ENCODE results near the gene MPO. TPM values are rescaled to one million over a fixed set of nuclear protein-coding genes. Genes with fewer than 3 reads are reported as not detected.

MPO gene
- total and polyA plus RNA-seq, 2 of the 8 experiments (the other 6 are each of a cell fraction or from before 2014, with no cell fraction given) = 0.06 to 0.74 TPM

DNA sequence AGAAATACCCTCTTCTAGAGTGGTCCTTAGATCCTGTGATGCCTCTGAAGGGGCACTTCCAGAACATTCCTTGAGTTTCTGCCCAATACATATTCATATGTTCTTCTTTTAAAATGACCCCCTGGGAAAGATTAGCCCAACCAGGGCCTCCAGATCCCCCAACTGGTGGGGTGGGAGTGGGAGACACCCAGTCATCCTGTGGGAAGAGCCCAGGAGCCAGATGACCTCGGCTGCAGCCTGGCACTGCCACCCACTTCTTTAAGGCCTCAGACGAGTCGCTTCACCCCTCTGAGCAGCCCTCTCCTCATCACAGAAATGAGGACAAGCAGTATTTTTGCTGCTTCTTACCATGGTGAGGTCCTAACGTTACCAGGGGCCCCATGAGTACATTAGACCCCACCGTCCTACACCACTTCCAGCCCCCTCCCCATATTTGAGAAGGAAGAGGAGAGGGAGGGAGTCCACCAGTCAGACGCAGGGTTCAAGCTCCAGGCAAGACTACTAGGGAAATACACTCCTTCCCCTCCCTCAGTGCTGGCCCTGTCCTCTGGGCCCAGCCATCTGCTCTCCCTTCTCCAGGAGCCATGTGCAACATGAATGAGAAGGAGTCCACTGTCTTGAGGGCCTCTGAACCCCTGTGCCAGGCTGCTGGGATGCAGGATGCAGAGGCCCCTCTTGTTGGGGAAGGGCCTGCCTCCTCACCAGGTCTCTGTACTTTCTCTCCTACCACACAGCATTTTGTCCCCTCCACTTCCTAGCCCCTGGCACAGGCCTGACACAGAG, 11.8 kb downstream of the MPO start:
- H4K8ac ChIP-seq (ENCODE audit: extremely low read depth, insufficient read depth, low read length) = no peak overlapping the region; the same call in 1 of the 2 replicates
- H3K56ac ChIP-seq (replicated peaks; ENCODE audit: insufficient read length, low read depth, low read length) = no peak overlapping the region
- no peak overlapping the region for H2BK20ac ChIP-seq (ENCODE audit: low read length)
- H3K27ac ChIP-seq (ENCODE audit: low read depth, low read length) = no peak overlapping the region
- no peak overlapping the region for H3K4me3 ChIP-seq (ENCODE audit: extremely low read depth in 1 of 4, insufficient read depth in 2 of 4, low read depth in 3 of 4, low read length in 4 of 4)
- H4K5ac ChIP-seq (ENCODE audit: insufficient read length, low read depth, low read length) = no peak overlapping the region
- H3K79me1 ChIP-seq (ENCODE audit: low read depth, low read length) = no peaks in the 10 kb centered on the region
- H2AK5ac ChIP-seq (ENCODE audit: low read depth, low read length) = no peak overlapping the region
- no peak for FAIRE-seq
- H3K23ac ChIP-seq (ENCODE audit: insufficient read length) = no peak overlapping the region
- H4K20me1 ChIP-seq (replicated peaks in 1 of 2; ENCODE audit: control insufficient read depth in 1 of 2, insufficient read depth in 2 of 2, low read length in 2 of 2) = no peaks in the 10 kb centered on the region
- CTCF ChIA-PET (ENCODE audit: partially characterized antibody) = interaction anchor here (0.8 to 2.6 kb wide), 4 partner anchors 11 to 49 kb away, joined by 4 to 8 read pairs (median 6); partner anchors contain the start of gene MPO
- no peak overlapping the region for H2BK5ac ChIP-seq (ENCODE audit: low read depth, low read length)
- no peaks in the 10 kb centered on the region for H3K79me2 ChIP-seq (ENCODE audit: control insufficient read depth in 1 of 2, insufficient read depth in 2 of 2, low read length in 2 of 2)
- H3K9me3 ChIP-seq (ENCODE audit: insufficient read depth in 2 of 2, low read depth in 1 of 2, low read length in 1 of 2) = no peaks in the 10 kb centered on the region
- no peak overlapping the region for H3K18ac ChIP-seq (ENCODE audit: extremely low read depth, low read length)
- H2BK120ac ChIP-seq (replicated peaks; ENCODE audit: low read depth, low read length) = no peak overlapping the region
- no peak overlapping the region for H3K4ac ChIP-seq (replicated peaks; ENCODE audit: insufficient read length, low read depth, low read length)
- H2AFZ ChIP-seq (ENCODE audit: low read length) = no peak overlapping the region
- H3K14ac ChIP-seq (ENCODE audit: insufficient read length) = no peak overlapping the region
- no peaks in the 10 kb centered on the region for H3K36me3 ChIP-seq (ENCODE audit: control insufficient read depth in 2 of 4, insufficient read depth in 4 of 4, low read length in 3 of 4)
- WGBS, 2 experiments (ENCODE audit: extremely low coverage in 1 of 2, insufficient coverage in 1 of 2, insufficient read length in 1 of 2, insufficient replicate concordance in 2 of 2, low coverage in 1 of 2, low lambda C conversion rate in 2 of 2, missing lambda C conversion rate in 1 of 2) = 71% methylated on average over 5 of the region's 6 CpGs; no CpG with 5 or more reads in 1 of the 2 experiments
- H3K9ac ChIP-seq (replicated peaks in 1 of 4; ENCODE audit: extremely low read depth in 1 of 4, low read depth in 3 of 4, low read length in 3 of 4) = no peak overlapping the region
- POLR2A ChIA-PET (ENCODE audit: partially characterized antibody) = no interaction called here
- TF ChIP-seq POLR2A (IDR thresholded peaks at IDR 0.05; ENCODE audit: control extremely low read depth in 1 of 2, low read depth in 2 of 2, low read length in 2 of 2) (no peak), KDM1A (IDR thresholded peaks at IDR 0.05; ENCODE audit: borderline replicate concordance, low read length) (no peak), RBBP5 (IDR thresholded peaks at IDR 0.05; ENCODE audit: borderline replicate concordance, low read depth, low read length) (no peak), RAD21 (IDR thresholded peaks at IDR 0.05 in 1 of 2, conservative IDR thresholded peaks at IDR 0.05 in 1 of 2; ENCODE audit: low read depth in 2 of 2, low read length in 2 of 2) (no peak), TBP (IDR thresholded peaks at IDR 0.05; ENCODE audit: low read depth, low read length) (no peak), FOSL1 (IDR thresholded peaks at IDR 0.05; ENCODE audit: insufficient read depth, low read depth, low read length) (no peak)
- H2BK12ac ChIP-seq (ENCODE audit: low read depth, low read length) = no peak overlapping the region
- DNase-seq (ENCODE audit: low read depth in 1 of 2, low spot score in 2 of 2) = peak in 1 of 2 experiments; percentile 33
- no peak overlapping the region for H4K91ac ChIP-seq (replicated peaks; ENCODE audit: insufficient read length, low read length)
- no peaks in the 10 kb centered on the region for H3K4me1 ChIP-seq (replicated peaks in 1 of 4; ENCODE audit: control insufficient read depth in 3 of 4, insufficient read depth in 4 of 4, low read length in 3 of 4)
- no peak overlapping the region for H3K4me2 ChIP-seq (ENCODE audit: insufficient read depth in 1 of 2, low read depth in 2 of 2, low read length in 2 of 2)
- H3K23me2 ChIP-seq (ENCODE audit: low read depth, low read length) = no peaks in the 10 kb centered on the region
- no peak overlapping the region for H2BK15ac ChIP-seq (ENCODE audit: low read length)
- H3K27me3 ChIP-seq (replicated peaks in 1 of 4; ENCODE audit: control insufficient read depth in 3 of 4, extremely low read depth in 1 of 4, insufficient read depth in 3 of 4, low read length in 3 of 4) = no peaks in the 10 kb centered on the region; a peak in 1 of 7 replicates
